ENCODE data around the gene STAP1.

Gene STAP1

DNA sequence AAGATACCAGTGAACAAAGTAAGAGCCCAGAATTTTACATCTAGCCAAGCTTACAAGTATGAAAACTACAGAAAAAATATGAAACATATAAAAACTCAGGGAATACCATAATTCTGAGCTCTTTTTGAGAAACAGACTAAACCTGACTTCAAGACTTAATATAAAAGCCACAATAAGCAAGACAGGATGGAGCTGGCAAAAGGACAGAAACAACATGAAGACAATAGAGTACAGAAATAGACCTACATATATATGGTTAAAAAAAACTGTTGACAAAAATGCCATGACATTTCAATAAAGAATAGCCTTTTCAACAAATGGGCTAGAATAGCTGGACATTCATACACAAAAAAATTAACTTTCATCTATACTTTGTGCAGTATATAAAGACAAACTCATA is 93.0 kb downstream of the STAP1 start (continued):
- TF ChIP-seq ZNF565 (CRISPR knock-in tag; conservative IDR thresholded peaks at IDR 0.05; ENCODE audit: low read depth) (no peak), CSDC2 (CRISPR knock-in tag; IDR thresholded peaks at IDR 0.05) (no peak), ISL1 (CRISPR knock-in tag; IDR thresholded peaks at IDR 0.05) (no peak), ESRRG (CRISPR knock-in tag; IDR thresholded peaks at IDR 0.05) (no peak), GLIS3 (CRISPR knock-in tag; IDR thresholded peaks at IDR 0.05) (no peak), ZFP30 (CRISPR knock-in tag; IDR thresholded peaks at IDR 0.05) (no peak)

All from SK-N-SH treated with all-trans-retinoic acid at 6 μM for 48 hours (cell line).